Esophagus muscularis mucosa (tissue), 3 donors: ENCODE data around the gene CEP170.
"Not testable (repeated sequence)": the region's sequence is repeated elsewhere in the genome, so short reads cannot be mapped to it uniquely, and the experiment has no call there.

ENCODE experiments used
- CTCF ChIP-seq, 3 experiments: fragments of 200-600 bp in 2 of 3; fragments of 450-650 bp in 1 of 3; sonication (generic) in 2 of 3; IDR thresholded peaks; one replicate each; pipeline ENCODE4 v1.5.1; 2017 to 2019; ENCODE audit warnings: antibody characterized with exemption in 3 of 3, mild to moderate bottlenecking in 2 of 3, moderate library complexity in 1 of 3
- POLR2A ChIP-seq: fragments of 450-650 bp; IDR thresholded peaks from one replicate; pipeline ENCODE4 v1.6.1; 2017; ENCODE audit warnings: antibody characterized with exemption, moderate library complexity, mild to moderate bottlenecking, low read depth
- POLR2AphosphoS5 ChIP-seq, 2 donors: sonication (generic); formaldehyde crosslinking; IDR thresholded peaks; one replicate each; pipeline ENCODE4 v1.6.1; 2017; ENCODE audit warnings: antibody characterized with exemption in 2 of 2

- TF ChIP-seq CTCF (IDR thresholded peaks at IDR 0.05); POLR2A; POLR2AphosphoS5 (IDR thresholded peaks at IDR 0.05): not testable (repeated sequence)
Measured at GRCh38 chr1:243087368-243087767, 167.7 kb downstream of the CEP170 start.
